ENCODE results near the gene GPR107.

Gene GPR107

GRCh38 chr9:130027533-130028365 is 26.0 kb upstream of the GPR107 start:
- DNase-seq: no peak

- no peak for DNase-seq
Observed at GRCh38 chr9:130028493-130029222, 25.0 kb upstream of the GPR107 start.

- DNase-seq: no peak
Observed at GRCh38 chr9:130029223-130029973, 24.3 kb upstream of the GPR107 start.

GRCh38 chr9:130030651-130031127 is 23.0 kb upstream of the GPR107 start:
- no peak for DNase-seq

GRCh38 chr9:130034570-130034969 is 19.1 kb upstream of the GPR107 start:
- DNase-seq: no peak

GRCh38 chr9:130036099-130036498 is 17.6 kb upstream of the GPR107 start:
- DNase-seq: no peak

- peak in 3 of 51 donors; percentile 13 to 39 (median 15) for DNase-seq
Observed at GRCh38 chr9:130039528-130040147, 14.1 kb upstream of the GPR107 start.

GRCh38 chr9:130040984-130041647 is 12.6 kb upstream of the GPR107 start:
- DNase-seq: no peak

- peak in 25 of 51 donors; percentile 10 to 66 (median 37) for DNase-seq
Observed at GRCh38 chr9:130041648-130042405, 11.9 kb upstream of the GPR107 start.

- DNase-seq: peak in 21 of 51 donors; percentile 21 to 70 (median 53)
Observed at GRCh38 chr9:130042406-130042884, 11.3 kb upstream of the GPR107 start.

GRCh38 chr9:130042885-130043653 is 10.6 kb upstream of the GPR107 start, which contains the start of gene FNBP1:
Gene FNBP1 (minus strand): TSS chr9:130043189. CDS start chr9:130042975, 214 bp downstream.
- peak in 50 of 51 donors; percentile 32 to 88 (median 79) for DNase-seq

GRCh38 chr9:130043654-130044623 is 9.8 kb upstream of the GPR107 start:
- DNase-seq: peak in 12 of 51 donors; percentile 29 to 61 (median 48)

- DNase-seq: no peak
Observed at GRCh38 chr9:130045725-130046450, 7.8 kb upstream of the GPR107 start.

GRCh38 chr9:130049431-130050210 is 4.1 kb upstream of the GPR107 start:
- peak in 3 of 51 donors; percentile 7 to 19 (median 19) for DNase-seq

GRCh38 chr9:130050462-130050861 is 3.2 kb upstream of the GPR107 start:
- DNase-seq: no peak

- DNase-seq: no peak
Observed at GRCh38 chr9:130051855-130052254, 1.9 kb upstream of the GPR107 start.

Data from hypothalamus (tissue), 51 donors.